IMR-90 (cell line): ENCODE data around the gene SCAMP2. TPM values are rescaled to one million over a fixed set of nuclear protein-coding genes. Genes with fewer than 3 reads are reported as not detected.

ENCODE experiments used
- ATAC-seq: fragments of 200-7000 bp; cut with Tn5 transposase; 2 replicates; pipeline ENCODE4 v1.9.1; 2020; ENCODE audit warnings: low read depth, mild to moderate bottlenecking, moderate library complexity
- BruUV-seq: library from RNA; stranded (reverse); fragments of 400-500 nt; replicated peaks from 2 replicates; lab custom pipeline; 2021; lab: Mats Ljungman, UMichigan
- CTCF ChIA-PET: fragments of 300-600 bp; formaldehyde crosslinking; extraction: SDS; loops from one replicate; lab custom pipeline; 2021; ENCODE audit warnings: antibody characterized with exemption; lab: Yijun Ruan, JAX
- POLR2A ChIA-PET: fragments of 300-600 bp; sonication (Branson Sonifier 250); formaldehyde crosslinking; loops from one replicate; lab custom pipeline; 2022; ENCODE audit warnings: antibody characterized with exemption; ENCODE audit not compliant: unreplicated experiment; lab: Charles Lee
- DNase-seq: peaks from one replicate; pipeline ENCODE4 v3.0.0; 2013
- H2AFZ ChIP-seq: replicated peaks from 2 replicates; pipeline ENCODE3; 2013; ENCODE audit warnings: low read length, mild to moderate bottlenecking; ENCODE audit not compliant: poor library complexity
- H2AK5ac ChIP-seq: 2 replicates; pipeline ENCODE4 v1.6.1; 2013; ENCODE audit warnings: low read depth, low read length, inconsistent platforms
- H2AK9ac ChIP-seq: replicated peaks from 2 replicates; pipeline ENCODE3; 2013; ENCODE audit warnings: mild to moderate bottlenecking, low read depth, low read length, moderate library complexity; ENCODE audit not compliant: poor library complexity
- H2BK120ac ChIP-seq: 2 replicates; pipeline ENCODE4 v1.6.1; 2013; ENCODE audit warnings: low read depth, low read length, inconsistent platforms
- H2BK15ac ChIP-seq: 3 replicates; pipeline ENCODE4 v1.6.1; 2013; ENCODE audit warnings: low read depth, low read length, inconsistent platforms
- H2BK20ac ChIP-seq: 2 replicates; pipeline ENCODE4 v1.6.1; 2013; ENCODE audit warnings: low read depth, mild to moderate bottlenecking, inconsistent platforms, low read length, moderate library complexity
- H2BK5ac ChIP-seq: 2 replicates; pipeline ENCODE4 v1.6.1; 2013; ENCODE audit warnings: mild to moderate bottlenecking, low read depth, low read length, inconsistent platforms; ENCODE audit not compliant: poor library complexity, severe bottlenecking
- H3K14ac ChIP-seq: replicated peaks from 2 replicates; pipeline ENCODE4 v1.6.1; 2013; ENCODE audit warnings: low read depth, low read length, inconsistent platforms
- H3K18ac ChIP-seq: 2 replicates; pipeline ENCODE4 v1.6.1; 2013; ENCODE audit warnings: low read depth, low read length, control low read depth
- H3K23ac ChIP-seq: 2 replicates; pipeline ENCODE4 v1.6.1; 2013; ENCODE audit warnings: low read depth, low read length, inconsistent platforms
- H3K27ac ChIP-seq: 2 replicates; pipeline ENCODE4 v1.5.1; 2013; ENCODE audit warnings: mild to moderate bottlenecking, control low read depth, low read length; ENCODE audit not compliant: insufficient read depth
- H3K27me3 ChIP-seq: 2 replicates; pipeline ENCODE4 v1.6.1; 2013; ENCODE audit warnings: low read length; ENCODE audit not compliant: control insufficient read depth, insufficient read depth
- H3K36me3 ChIP-seq: 2 replicates; pipeline ENCODE4 v1.6.1; 2013; ENCODE audit warnings: low read length, mixed read lengths; ENCODE audit not compliant: control insufficient read depth, insufficient read depth
- H3K4ac ChIP-seq: 2 replicates; pipeline ENCODE4 v1.6.1; 2013; ENCODE audit warnings: low read depth, low read length, inconsistent platforms
- H3K4me1 ChIP-seq: 2 replicates; pipeline ENCODE4 v1.6.1; 2013; ENCODE audit warnings: low read length, mixed read lengths; ENCODE audit not compliant: control insufficient read depth, insufficient read depth
- H3K4me2 ChIP-seq: 2 replicates; pipeline ENCODE4 v1.6.1; 2013; ENCODE audit warnings: low read depth, mild to moderate bottlenecking, control low read depth, low read length, moderate library complexity
- H3K4me3 ChIP-seq: 2 replicates; pipeline ENCODE4 v1.5.1; 2013; ENCODE audit warnings: low read depth, mild to moderate bottlenecking, control low read depth, low read length, moderate library complexity; ENCODE audit not compliant: insufficient read depth
- H3K56ac ChIP-seq: 2 replicates; pipeline ENCODE4 v1.6.1; 2013; ENCODE audit warnings: low read length, inconsistent platforms; ENCODE audit not compliant: insufficient read depth; ENCODE audit errors: extremely low read depth
- H3K79me1 ChIP-seq, 2 experiments: 2 replicates each; pipeline ENCODE4 v1.6.1; 2013; ENCODE audit warnings: low read length in 2 of 2, inconsistent platforms in 1 of 2, low read depth in 1 of 2
- H3K9ac ChIP-seq: 2 replicates; pipeline ENCODE4 v1.6.1; 2013; ENCODE audit warnings: low read depth, low read length, control low read depth
- H3K9me1 ChIP-seq: 2 replicates; pipeline ENCODE4 v1.6.1; 2013; ENCODE audit warnings: low read length, inconsistent platforms; ENCODE audit not compliant: insufficient read depth
- H3K9me3 ChIP-seq: 2 replicates; pipeline ENCODE4 v1.6.1; 2013; ENCODE audit warnings: low read length; ENCODE audit not compliant: control insufficient read depth, insufficient read depth
- H4K20me1 ChIP-seq: 2 replicates; pipeline ENCODE4 v1.6.1; 2013; ENCODE audit warnings: low read length, inconsistent platforms; ENCODE audit not compliant: insufficient read depth
- H4K5ac ChIP-seq: 2 replicates; pipeline ENCODE4 v1.6.1; 2013; ENCODE audit warnings: mild to moderate bottlenecking, low read depth, low read length, control low read depth
- H4K8ac ChIP-seq, 2 experiments: 2 replicates each; pipeline ENCODE4 v1.6.1; 2013; ENCODE audit warnings: low read depth in 2 of 2, low read length in 2 of 2, control low read depth in 1 of 2, inconsistent platforms in 1 of 2
- H4K91ac ChIP-seq: 2 replicates; pipeline ENCODE4 v1.6.1; 2013; ENCODE audit warnings: low read depth, low read length, inconsistent platforms; ENCODE audit not compliant: insufficient read depth
- CEBPB ChIP-seq: IDR thresholded peaks from 2 replicates; pipeline ENCODE4 v1.6.1; 2012; ENCODE audit warnings: low read depth, low read length, improper control_type of control experiment
- CHD1 ChIP-seq: IDR thresholded peaks from 2 replicates; pipeline ENCODE4 v1.6.1; 2012; ENCODE audit warnings: low read depth, low read length, improper control_type of control experiment
- MAFK ChIP-seq: IDR thresholded peaks from 2 replicates; pipeline ENCODE4 v1.6.1; 2012; ENCODE audit warnings: low read depth, low read length, improper control_type of control experiment
- MAZ ChIP-seq: IDR thresholded peaks from 2 replicates; pipeline ENCODE4 v1.6.1; 2012; ENCODE audit warnings: low read depth, mild to moderate bottlenecking, low read length, improper control_type of control experiment, moderate library complexity, borderline replicate concordance
- MXI1 ChIP-seq: IDR thresholded peaks from 2 replicates; pipeline ENCODE4 v1.6.1; 2012; ENCODE audit warnings: low read depth, mild to moderate bottlenecking, low read length, moderate library complexity, borderline replicate concordance
- RAD21 ChIP-seq: IDR thresholded peaks from 2 replicates; pipeline ENCODE4 v1.6.1; 2012; ENCODE audit warnings: low read length, improper control_type of control experiment
- RCOR1 ChIP-seq: IDR thresholded peaks from 2 replicates; pipeline ENCODE4 v1.6.1; 2012; ENCODE audit warnings: mild to moderate bottlenecking, low read length, improper control_type of control experiment; ENCODE audit not compliant: insufficient replicate concordance
- RFX5 ChIP-seq: IDR thresholded peaks from 2 replicates; pipeline ENCODE4 v1.8.0; 2012; ENCODE audit warnings: low read depth, mild to moderate bottlenecking, low read length, moderate library complexity
- SMC3 ChIP-seq: fragments of 150-350 bp; IDR thresholded peaks from 2 replicates; pipeline ENCODE4 v1.6.1; 2016; ENCODE audit warnings: low read depth, mild to moderate bottlenecking, antibody characterized with exemption, low read length, moderate library complexity
- USF2 ChIP-seq: fragments of 150-350 bp; IDR thresholded peaks from 2 replicates; pipeline ENCODE4 v1.6.1; 2017; ENCODE audit warnings: mild to moderate bottlenecking, antibody characterized with exemption, low read length, low read depth
- WGBS, 2 experiments: methylation state at CpG; one replicate each; pipeline versions ENCODE4 v1.1.5 to v1.1.7; 2013; ENCODE audit warnings: missing lambda C conversion rate in 2 of 2; ENCODE audit not compliant: insufficient read length in 1 of 2; ENCODE audit errors: extremely low coverage in 2 of 2; 5-methylcytosine and 5-hydroxymethylcytosine counted together
- dilution Hi-C: fragments of 300-500 bp; cut with HindIII; formaldehyde crosslinking; loops from one replicate; pipeline ENCODE4 v1.14.3; 2018; ENCODE audit warnings: low sequenced_read_pairs; ENCODE audit not compliant: unreplicated experiment
- in situ Hi-C: fragments of 300-500 bp; cut with MboI; formaldehyde crosslinking; loops from 3 replicates; pipeline ENCODE4 v1.14.3; 2019; ENCODE audit warnings: low sequenced_read_pairs, inconsistent platforms, mixed read lengths
- intact Hi-C: fragments of 100-400 bp; cut with micrococcal nuclease; formaldehyde crosslinking; loops from 2 replicates; pipeline ENCODE4 v1.10.0; 2022
- polyA plus RNA-seq, 3 experiments: library from polyadenylated mRNA; depleted of rRNA; stranded (reverse); fragments of >200 nt; gene quantifications; 2 replicates each; pipeline ENCODE4 v1.2.3, GENCODE V29; 2012; ENCODE audit warnings: low replicate concordance in 1 of 3
- total RNA-seq: library from RNA; depleted of rRNA; stranded (reverse); fragments of >200 nt; gene quantifications from 2 replicates; pipeline ENCODE4 v1.2.3, GENCODE V29; 2012
- TF ChIP-seq, protein P1 (sequence below): conservative IDR thresholded peaks from 2 replicates; pipeline ENCODE4 v1.5.1; 2012; ENCODE audit warnings: mild to moderate bottlenecking, low read depth, low read length, improper control_type of control experiment
- TF ChIP-seq, protein P2 (sequence below): fragments of 150-350 bp; IDR thresholded peaks from 2 replicates; pipeline ENCODE4 v1.6.1; 2016; ENCODE audit warnings: low read depth, mild to moderate bottlenecking, low read length, moderate library complexity, borderline replicate concordance

The SCAMP2 gene
- total and polyA plus RNA-seq, 2 of the 4 experiments (the other 2 are of a cell fraction) = 25.8 to 111 TPM

DNA sequence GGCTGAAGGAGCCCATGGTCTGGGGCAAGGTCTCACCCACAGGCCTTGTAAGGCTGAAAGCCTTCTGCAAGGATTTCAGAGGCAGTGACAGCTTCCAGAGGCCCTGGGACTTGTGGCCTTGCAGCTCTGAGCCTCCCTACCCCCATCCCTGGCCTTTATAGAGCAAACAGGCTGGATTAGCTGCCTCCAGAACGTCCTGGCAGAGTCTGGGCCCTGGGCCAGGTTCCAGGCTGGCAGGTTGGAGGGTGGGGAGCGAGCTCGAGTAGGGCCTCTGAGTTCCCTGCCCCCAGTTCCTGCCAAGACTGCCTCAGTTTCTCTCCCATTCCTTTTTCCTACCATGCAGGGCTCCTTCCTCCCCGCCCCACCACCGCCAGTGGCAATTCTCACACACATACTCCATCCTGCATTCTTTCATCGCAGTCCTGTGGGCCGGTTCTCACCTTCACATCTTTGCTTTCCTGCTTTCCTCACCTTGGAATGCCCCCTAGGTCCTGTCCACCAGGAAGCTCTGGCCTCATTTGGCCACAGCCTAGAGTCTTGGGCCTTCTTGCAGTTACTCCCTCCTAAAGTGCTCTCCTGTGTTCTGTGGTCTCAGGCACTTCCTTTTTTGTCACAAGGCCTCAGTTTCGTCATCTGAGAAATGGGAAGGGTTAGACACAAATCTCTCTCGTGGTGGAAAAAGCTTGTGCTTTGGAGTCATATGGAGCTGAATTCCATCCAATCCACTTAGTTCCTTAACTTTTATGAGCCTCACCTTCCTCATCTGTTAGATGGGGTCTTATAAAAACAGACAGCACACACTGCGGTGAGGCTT, 57.8 kb downstream of the SCAMP2 start (continued):
- TF ChIP-seq RCOR1 = no peak

DNA sequence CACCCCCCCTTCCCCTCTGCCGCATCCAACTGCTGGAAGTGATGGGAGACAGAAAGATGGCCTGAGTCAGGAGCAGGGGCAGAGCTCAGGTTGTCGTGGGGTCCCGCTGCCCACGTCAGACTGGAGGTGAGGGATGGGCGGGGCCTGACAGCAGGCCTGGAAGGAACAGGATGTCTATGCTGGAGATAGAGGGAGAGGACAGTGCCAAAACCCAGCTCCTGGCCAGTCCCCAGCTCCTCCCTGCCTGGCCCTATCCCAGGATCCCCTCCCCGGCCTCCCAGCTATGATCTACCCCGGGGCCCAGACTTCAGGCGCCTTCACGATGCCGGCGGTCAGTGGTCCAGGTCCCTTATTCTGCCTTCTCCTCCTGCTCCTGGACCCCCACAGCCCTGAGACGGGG, 60.6 kb downstream of the SCAMP2 start, which contains the start of gene LMAN1L:
Gene LMAN1L (plus strand): TSS at position 303 of the 400 bp plus-strand sequence. CDS start 20 bp downstream, at position 323.
- DNase-seq (no peak), ATAC-seq (no peak)
- Histone ChIP-seq H4K91ac (no peak within 1 kb of the TSS), H3K9me1 (peaks cover 5% of the 10 kb centered on the region), H3K4me3 (no peak within 1 kb of the TSS), H3K4me1 (no peaks in the 10 kb centered on the region), H4K8ac (no peak within 1 kb of the TSS), H4K5ac (no peak within 1 kb of the TSS), H2BK120ac (no peak within 1 kb of the TSS), H3K27me3 (peaks cover 3% of the 10 kb centered on the region; the same call in 1 of the 2 replicates), H3K4me2 (no peak within 1 kb of the TSS), H2BK15ac (no peak within 1 kb of the TSS), H2BK20ac (no peak within 1 kb of the TSS), H3K18ac (no peak within 1 kb of the TSS), H2AFZ (peak within 1 kb of the TSS; percentile 46), H3K36me3 (no peaks in the 10 kb centered on the region), H2AK5ac (no peak within 1 kb of the TSS), H3K79me1 (no peaks in the 10 kb centered on the region; a peak in 1 of 4 replicates), H2BK5ac (no peak within 1 kb of the TSS), H3K23ac (no peak within 1 kb of the TSS), H3K4ac (no peak within 1 kb of the TSS), H3K27ac (no peak within 1 kb of the TSS), H3K9me3 (no peaks in the 10 kb centered on the region), H2AK9ac (no peak within 1 kb of the TSS), H3K56ac (no peak within 1 kb of the TSS), H4K20me1 (peaks cover 5% of the 10 kb centered on the region; the same call in 1 of the 2 replicates), H3K9ac (no peak within 1 kb of the TSS), H3K14ac (no peak within 1 kb of the TSS)
- intact Hi-C loops (no loop called here), dilution Hi-C loops (no loop called here), in situ Hi-C loops (no loop called here)
- CTCF ChIA-PET = no interaction called here
- WGBS, 2 experiments = 40% methylated on average over 1 of the region's 12 CpGs; no CpG with 5 or more reads in 1 of the 2 experiments
- POLR2A ChIA-PET = no interaction called here
- no TSS peak for BruUV-seq
- TF ChIP-seq RAD21 = no peak
- TF ChIP-seq USF2 = no peak
- TF ChIP-seq MAZ = no peak
- no peak for TF ChIP-seq CEBPB
- TF ChIP-seq, protein P1, sequence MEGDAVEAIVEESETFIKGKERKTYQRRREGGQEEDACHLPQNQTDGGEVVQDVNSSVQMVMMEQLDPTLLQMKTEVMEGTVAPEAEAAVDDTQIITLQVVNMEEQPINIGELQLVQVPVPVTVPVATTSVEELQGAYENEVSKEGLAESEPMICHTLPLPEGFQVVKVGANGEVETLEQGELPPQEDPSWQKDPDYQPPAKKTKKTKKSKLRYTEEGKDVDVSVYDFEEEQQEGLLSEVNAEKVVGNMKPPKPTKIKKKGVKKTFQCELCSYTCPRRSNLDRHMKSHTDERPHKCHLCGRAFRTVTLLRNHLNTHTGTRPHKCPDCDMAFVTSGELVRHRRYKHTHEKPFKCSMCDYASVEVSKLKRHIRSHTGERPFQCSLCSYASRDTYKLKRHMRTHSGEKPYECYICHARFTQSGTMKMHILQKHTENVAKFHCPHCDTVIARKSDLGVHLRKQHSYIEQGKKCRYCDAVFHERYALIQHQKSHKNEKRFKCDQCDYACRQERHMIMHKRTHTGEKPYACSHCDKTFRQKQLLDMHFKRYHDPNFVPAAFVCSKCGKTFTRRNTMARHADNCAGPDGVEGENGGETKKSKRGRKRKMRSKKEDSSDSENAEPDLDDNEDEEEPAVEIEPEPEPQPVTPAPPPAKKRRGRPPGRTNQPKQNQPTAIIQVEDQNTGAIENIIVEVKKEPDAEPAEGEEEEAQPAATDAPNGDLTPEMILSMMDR = no peak
- TF ChIP-seq MAFK = no peak
- TF ChIP-seq, protein P2, sequence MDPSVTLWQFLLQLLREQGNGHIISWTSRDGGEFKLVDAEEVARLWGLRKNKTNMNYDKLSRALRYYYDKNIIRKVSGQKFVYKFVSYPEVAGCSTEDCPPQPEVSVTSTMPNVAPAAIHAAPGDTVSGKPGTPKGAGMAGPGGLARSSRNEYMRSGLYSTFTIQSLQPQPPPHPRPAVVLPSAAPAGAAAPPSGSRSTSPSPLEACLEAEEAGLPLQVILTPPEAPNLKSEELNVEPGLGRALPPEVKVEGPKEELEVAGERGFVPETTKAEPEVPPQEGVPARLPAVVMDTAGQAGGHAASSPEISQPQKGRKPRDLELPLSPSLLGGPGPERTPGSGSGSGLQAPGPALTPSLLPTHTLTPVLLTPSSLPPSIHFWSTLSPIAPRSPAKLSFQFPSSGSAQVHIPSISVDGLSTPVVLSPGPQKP = no peak
- no peak for TF ChIP-seq CHD1
- TF ChIP-seq RCOR1 = no peak
- TF ChIP-seq MXI1 = no peak
- TF ChIP-seq SMC3 = no peak
- no peak for TF ChIP-seq RFX5
